ENCODE results near the gene CRIP2. TPM values are rescaled to one million over a fixed set of nuclear protein-coding genes. Genes with fewer than 3 reads are reported as not detected.

The CRIP2 gene
- total and polyA plus RNA-seq, 2 of the 8 experiments (the other 6 are each of a cell fraction or from before 2014, with no cell fraction given), result 4.2 to 13.5 TPM

DNA sequence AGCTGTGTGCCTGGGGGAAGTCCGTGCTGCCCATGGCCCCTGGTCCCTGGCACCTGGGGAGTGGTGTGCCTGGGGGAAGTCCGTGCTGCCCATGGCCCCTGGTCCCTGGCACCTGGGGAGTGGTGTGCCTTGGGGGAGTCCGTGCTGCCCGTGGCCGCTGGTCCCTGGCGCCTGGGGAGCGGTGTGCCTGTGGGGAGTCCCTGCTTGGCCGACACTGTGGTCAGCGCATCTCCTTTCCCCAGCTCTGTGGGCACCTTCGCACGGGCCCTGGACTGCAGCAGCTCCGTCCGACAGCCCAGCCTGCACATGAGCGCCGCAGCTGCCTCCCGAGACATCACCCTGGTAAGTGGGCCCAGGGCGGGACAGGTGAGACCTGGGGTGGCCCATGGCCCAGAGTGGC, 14.5 kb upstream of the CRIP2 start (continued):
- TF ChIP-seq CBX8 (IDR thresholded peaks at IDR 0.05; ENCODE audit: borderline replicate concordance, low read depth, low read length) (no peak), CBX5 (IDR thresholded peaks at IDR 0.05; ENCODE audit: low read depth, low read length) (no peak), RBBP5 (IDR thresholded peaks at IDR 0.05; ENCODE audit: borderline replicate concordance, low read depth, low read length) (no peak), FOSL1 (IDR thresholded peaks at IDR 0.05; ENCODE audit: insufficient read depth, low read depth, low read length) (no peak), NRF1 (IDR thresholded peaks at IDR 0.05; ENCODE audit: low read depth, low read length) (no peak)
- TF ChIP-seq, protein P1, sequence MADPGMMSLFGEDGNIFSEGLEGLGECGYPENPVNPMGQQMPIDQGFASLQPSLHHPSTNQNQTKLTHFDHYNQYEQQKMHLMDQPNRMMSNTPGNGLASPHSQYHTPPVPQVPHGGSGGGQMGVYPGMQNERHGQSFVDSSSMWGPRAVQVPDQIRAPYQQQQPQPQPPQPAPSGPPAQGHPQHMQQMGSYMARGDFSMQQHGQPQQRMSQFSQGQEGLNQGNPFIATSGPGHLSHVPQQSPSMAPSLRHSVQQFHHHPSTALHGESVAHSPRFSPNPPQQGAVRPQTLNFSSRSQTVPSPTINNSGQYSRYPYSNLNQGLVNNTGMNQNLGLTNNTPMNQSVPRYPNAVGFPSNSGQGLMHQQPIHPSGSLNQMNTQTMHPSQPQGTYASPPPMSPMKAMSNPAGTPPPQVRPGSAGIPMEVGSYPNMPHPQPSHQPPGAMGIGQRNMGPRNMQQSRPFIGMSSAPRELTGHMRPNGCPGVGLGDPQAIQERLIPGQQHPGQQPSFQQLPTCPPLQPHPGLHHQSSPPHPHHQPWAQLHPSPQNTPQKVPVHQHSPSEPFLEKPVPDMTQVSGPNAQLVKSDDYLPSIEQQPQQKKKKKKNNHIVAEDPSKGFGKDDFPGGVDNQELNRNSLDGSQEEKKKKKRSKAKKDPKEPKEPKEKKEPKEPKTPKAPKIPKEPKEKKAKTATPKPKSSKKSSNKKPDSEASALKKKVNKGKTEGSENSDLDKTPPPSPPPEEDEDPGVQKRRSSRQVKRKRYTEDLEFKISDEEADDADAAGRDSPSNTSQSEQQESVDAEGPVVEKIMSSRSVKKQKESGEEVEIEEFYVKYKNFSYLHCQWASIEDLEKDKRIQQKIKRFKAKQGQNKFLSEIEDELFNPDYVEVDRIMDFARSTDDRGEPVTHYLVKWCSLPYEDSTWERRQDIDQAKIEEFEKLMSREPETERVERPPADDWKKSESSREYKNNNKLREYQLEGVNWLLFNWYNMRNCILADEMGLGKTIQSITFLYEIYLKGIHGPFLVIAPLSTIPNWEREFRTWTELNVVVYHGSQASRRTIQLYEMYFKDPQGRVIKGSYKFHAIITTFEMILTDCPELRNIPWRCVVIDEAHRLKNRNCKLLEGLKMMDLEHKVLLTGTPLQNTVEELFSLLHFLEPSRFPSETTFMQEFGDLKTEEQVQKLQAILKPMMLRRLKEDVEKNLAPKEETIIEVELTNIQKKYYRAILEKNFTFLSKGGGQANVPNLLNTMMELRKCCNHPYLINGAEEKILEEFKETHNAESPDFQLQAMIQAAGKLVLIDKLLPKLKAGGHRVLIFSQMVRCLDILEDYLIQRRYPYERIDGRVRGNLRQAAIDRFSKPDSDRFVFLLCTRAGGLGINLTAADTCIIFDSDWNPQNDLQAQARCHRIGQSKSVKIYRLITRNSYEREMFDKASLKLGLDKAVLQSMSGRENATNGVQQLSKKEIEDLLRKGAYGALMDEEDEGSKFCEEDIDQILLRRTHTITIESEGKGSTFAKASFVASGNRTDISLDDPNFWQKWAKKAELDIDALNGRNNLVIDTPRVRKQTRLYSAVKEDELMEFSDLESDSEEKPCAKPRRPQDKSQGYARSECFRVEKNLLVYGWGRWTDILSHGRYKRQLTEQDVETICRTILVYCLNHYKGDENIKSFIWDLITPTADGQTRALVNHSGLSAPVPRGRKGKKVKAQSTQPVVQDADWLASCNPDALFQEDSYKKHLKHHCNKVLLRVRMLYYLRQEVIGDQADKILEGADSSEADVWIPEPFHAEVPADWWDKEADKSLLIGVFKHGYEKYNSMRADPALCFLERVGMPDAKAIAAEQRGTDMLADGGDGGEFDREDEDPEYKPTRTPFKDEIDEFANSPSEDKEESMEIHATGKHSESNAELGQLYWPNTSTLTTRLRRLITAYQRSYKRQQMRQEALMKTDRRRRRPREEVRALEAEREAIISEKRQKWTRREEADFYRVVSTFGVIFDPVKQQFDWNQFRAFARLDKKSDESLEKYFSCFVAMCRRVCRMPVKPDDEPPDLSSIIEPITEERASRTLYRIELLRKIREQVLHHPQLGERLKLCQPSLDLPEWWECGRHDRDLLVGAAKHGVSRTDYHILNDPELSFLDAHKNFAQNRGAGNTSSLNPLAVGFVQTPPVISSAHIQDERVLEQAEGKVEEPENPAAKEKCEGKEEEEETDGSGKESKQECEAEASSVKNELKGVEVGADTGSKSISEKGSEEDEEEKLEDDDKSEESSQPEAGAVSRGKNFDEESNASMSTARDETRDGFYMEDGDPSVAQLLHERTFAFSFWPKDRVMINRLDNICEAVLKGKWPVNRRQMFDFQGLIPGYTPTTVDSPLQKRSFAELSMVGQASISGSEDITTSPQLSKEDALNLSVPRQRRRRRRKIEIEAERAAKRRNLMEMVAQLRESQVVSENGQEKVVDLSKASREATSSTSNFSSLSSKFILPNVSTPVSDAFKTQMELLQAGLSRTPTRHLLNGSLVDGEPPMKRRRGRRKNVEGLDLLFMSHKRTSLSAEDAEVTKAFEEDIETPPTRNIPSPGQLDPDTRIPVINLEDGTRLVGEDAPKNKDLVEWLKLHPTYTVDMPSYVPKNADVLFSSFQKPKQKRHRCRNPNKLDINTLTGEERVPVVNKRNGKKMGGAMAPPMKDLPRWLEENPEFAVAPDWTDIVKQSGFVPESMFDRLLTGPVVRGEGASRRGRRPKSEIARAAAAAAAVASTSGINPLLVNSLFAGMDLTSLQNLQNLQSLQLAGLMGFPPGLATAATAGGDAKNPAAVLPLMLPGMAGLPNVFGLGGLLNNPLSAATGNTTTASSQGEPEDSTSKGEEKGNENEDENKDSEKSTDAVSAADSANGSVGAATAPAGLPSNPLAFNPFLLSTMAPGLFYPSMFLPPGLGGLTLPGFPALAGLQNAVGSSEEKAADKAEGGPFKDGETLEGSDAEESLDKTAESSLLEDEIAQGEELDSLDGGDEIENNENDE (IDR thresholded peaks at IDR 0.05; ENCODE audit: insufficient replicate concordance, low read length), result no peak
